GM18505 (cell line): Measurements from ENCODE around the gene WFS1.

Source experiments
- ATAC-seq: cut with Tn5 transposase; IDR thresholded peaks from one replicate; pipeline ENCODE4 v1.9.1; 2021; ENCODE audit not compliant: unreplicated experiment
- POLR2A ChIP-seq: IDR thresholded peaks from 4 replicates; pipeline ENCODE4 v1.6.1; 2011; ENCODE audit warnings: borderline replicate concordance; ENCODE audit not compliant: insufficient read depth, insufficient read length; ENCODE audit errors: extremely low read depth

WFS1 gene

GRCh38 chr4:6295495-6295894, 25.8 kb downstream of the WFS1 start:
- no peak for ATAC-seq

GRCh38 chr4:6296026-6296425, 26.4 kb downstream of the WFS1 start:
- TF ChIP-seq POLR2A, result no peak
- no peak for ATAC-seq

More at GRCh38 chr4:6295495-6295894, 25.8 kb downstream of the WFS1 start:
- no peak for TF ChIP-seq POLR2A

DNA sequence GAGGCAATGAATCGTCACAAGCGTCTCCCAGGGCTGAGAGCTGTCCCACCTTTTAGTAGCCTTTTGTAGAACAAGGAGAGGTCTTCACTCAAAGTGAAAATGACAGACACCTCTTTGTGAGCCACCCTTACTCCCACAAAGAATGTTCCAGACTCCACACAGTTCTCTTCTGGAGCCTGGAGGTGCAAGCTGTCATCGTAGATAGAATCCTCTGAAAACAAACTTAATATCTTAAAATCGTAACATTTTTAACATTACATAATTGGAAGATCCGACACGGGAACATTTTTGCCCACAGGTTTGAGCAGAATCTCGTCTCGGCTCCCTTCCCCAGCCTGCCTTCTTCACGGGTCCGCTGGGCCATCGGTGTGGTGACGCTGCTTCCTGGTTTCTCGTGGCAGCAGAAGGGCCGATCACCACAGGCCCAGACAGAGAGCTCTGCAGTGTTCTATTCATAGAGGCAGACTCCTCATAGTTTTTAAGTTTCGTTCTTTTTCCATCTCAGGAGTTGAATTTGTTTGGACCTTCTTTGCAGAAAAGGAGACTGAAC, 27.7 kb downstream of the WFS1 start:
- no peak for TF ChIP-seq POLR2A
- ATAC-seq, result no peak

DNA sequence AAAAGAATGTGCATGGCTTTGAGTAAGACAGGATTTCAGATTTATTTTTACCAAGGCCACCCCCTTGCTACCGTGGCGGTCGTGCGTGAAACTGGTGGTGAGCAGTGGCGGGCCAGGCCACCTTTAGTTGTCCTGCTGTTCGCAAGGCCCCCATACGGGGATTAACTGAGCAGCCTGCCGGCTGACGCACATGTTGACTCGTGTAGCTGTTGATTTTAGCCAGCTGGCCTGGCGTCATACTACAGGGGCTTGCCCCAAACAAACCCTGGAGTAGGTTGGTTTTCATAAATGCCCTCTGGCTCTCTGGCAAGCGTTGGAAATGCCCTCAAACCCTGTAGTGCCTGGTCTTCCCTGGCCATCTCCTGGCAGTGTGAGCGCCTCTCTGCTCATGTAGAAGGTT, 28.4 kb downstream of the WFS1 start:
- TF ChIP-seq POLR2A, result no peak
- no peak for ATAC-seq

DNA sequence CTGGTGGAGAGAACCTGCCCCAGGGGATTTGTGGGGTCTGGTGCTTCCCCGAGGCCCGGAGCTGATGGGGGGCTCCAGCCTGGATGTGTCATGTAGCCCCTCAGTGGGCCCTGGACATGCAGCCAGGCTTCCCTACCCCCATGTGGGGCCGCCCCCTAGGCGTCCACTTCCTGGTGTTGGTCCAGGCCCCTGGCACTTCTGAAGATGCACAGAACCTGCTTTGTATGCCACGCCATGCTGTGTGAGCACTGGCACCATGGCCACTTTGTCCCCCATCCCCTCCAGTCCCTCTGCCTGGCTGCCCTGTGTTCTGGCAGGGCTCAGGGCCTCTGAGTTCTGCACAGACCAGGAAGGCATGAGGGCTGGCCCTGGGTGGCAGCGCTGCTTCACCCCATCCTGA, 29.2 kb downstream of the WFS1 start:
- no peak for ATAC-seq

DNA sequence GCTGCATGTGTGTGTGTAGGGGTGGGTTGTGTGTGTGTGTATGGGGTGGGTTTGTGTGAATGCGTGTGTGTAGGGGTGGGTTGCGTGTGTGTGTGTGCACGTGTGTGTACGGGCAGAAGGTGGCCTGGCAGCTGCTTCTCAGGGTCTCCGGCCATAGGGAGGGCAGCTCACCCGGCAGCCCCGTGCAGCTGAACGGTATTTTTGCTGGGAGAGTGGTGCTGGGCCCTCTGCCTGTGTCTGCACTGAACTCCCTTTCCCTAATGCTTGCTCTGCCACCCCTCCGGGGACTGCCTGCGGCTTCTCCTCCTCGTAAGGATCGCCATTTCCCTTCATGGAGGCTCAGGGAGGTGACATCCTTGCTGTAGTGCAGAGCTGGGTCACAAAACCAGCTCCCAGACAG, 30.2 kb downstream of the WFS1 start:
- ATAC-seq, result no peak
- TF ChIP-seq POLR2A, result no peak

More for the DNA sequence above, 29.2 kb downstream of the WFS1 start:
- no peak for TF ChIP-seq POLR2A

GRCh38 chr4:6300359-6300758, 30.7 kb downstream of the WFS1 start:
- no peak for ATAC-seq
- TF ChIP-seq POLR2A, result no peak

DNA sequence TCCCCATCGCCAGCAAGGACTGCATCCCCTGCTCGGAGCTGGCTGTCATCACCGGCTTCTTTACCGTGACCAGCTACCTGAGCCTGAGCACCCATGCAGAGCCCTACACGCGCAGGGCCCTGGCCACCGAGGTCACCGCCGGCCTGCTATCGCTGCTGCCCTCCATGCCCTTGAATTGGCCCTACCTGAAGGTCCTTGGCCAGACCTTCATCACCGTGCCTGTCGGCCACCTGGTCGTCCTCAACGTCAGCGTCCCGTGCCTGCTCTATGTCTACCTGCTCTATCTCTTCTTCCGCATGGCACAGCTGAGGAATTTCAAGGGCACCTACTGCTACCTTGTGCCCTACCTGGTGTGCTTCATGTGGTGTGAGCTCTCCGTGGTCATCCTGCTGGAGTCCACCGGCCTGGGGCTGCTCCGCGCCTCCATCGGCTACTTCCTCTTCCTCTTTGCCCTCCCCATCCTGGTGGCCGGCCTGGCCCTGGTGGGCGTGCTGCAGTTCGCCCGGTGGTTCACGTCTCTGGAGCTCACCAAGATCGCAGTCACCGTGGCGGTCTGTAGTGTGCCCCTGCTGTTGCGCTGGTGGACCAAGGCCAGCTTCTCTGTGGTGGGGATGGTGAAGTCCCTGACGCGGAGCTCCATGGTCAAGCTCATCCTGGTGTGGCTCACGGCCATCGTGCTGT, 31.5 kb downstream of the WFS1 start:
- no peak for TF ChIP-seq POLR2A
- no peak for ATAC-seq

DNA sequence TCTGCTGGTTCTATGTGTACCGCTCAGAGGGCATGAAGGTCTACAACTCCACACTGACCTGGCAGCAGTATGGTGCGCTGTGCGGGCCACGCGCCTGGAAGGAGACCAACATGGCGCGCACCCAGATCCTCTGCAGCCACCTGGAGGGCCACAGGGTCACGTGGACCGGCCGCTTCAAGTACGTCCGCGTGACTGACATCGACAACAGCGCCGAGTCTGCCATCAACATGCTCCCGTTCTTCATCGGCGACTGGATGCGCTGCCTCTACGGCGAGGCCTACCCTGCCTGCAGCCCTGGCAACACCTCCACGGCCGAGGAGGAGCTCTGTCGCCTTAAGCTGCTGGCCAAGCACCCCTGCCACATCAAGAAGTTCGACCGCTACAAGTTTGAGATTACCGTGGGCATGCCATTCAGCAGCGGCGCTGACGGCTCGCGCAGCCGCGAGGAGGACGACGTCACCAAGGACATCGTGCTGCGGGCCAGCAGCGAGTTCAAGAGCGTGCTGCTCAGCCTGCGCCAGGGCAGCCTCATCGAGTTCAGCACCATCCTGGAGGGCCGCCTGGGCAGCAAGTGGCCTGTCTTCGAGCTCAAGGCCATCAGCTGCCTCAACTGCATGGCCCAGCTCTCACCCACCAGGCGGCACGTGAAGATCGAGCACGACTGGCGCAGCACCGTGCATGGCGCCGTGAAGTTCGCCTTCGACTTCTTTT, 32.2 kb downstream of the WFS1 start:
- no peak for ATAC-seq
- TF ChIP-seq POLR2A, result no peak

DNA sequence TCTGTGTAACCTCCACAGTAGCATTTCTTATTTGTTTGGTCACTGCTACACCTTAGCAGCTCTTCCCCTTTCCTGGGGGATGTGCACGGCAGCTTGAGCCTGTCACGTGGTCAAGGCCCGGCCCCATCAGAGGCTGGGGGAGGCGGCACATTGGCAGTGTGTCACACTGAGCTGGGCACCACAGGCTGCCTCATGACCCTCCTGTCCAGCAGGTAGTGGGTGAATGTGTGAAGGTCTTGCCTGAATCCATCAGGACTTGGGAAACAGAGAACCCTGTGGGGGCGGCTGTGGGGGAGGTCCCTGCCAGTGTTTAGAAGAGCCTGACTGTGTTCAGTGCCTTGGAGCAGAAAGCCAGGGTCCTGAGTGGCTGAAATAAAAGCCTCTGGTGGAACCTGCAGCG, 33.2 kb downstream of the WFS1 start:
- no peak for TF ChIP-seq POLR2A
- ATAC-seq, result no peak

GRCh38 chr4:6303943-6304342, 34.3 kb downstream of the WFS1 start:
- no peak for TF ChIP-seq POLR2A
- no peak for ATAC-seq

DNA sequence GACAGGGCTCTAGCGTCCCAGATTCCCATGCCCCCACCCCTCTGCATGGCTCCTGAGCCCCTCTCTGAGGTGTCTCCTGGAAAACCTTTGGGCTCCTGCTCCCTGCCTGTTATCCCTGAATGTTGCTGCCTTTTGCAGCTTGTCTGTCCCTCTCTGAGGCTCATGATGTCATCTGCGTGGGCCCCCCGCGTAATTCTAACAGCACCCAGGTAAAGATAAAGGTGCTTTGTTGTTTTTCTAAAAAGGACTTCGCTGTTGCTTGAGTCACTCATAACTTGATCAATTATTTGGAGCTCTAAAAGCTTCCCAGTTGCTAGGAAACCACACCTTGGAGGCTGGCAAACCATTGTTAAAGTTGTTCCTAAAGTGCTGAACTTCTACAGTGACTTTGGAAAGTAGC, 36.6 kb downstream of the WFS1 start:
- TF ChIP-seq POLR2A, result no peak
- no peak for ATAC-seq

GRCh38 chr4:6307230-6307629, 37.6 kb downstream of the WFS1 start:
- ATAC-seq, result no peak

DNA sequence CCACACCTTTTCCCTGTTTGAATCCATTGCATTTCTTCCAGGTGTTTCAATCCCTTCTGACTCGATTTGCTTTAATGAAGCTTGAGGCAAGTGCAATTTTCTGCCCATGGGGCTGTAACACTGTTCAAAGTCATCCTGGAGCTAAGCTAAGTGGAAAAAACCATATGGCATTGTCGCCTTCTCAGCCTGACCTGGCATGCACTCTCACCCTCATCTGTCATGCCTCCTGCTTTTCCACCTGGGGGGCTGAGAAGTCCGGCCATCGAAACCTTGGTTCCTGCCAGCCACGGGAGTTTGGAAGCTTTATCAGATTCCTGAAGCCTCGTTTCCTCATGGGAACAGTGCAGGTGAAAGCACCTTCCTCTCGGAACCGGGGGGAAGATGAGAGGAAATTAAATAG, 38.2 kb downstream of the WFS1 start:
- TF ChIP-seq POLR2A, result no peak
- no peak for ATAC-seq

More at GRCh38 chr4:6307230-6307629, 37.6 kb downstream of the WFS1 start:
- no peak for TF ChIP-seq POLR2A
